ENCODE measurements around the gene CAB39L.

Gene CAB39L

GRCh38 chr13:49444524-49445395, 896 bp upstream of the CAB39L start:
- DNase-seq, result peak; percentile 87
- in situ Hi-C loops (cut with MboI; ENCODE audit: low pct_unique_long_range_greater_than_20kb, low sequenced_read_pairs), result no loop called here

GRCh38 chr13:49443357-49443703, 534 bp downstream of the CAB39L start:
- in situ Hi-C loops (cut with MboI; ENCODE audit: low pct_unique_long_range_greater_than_20kb, low sequenced_read_pairs), result no loop called here
- DNase-seq, result no peak

GRCh38 chr13:49441846-49442245, 2.0 kb downstream of the CAB39L start:
- in situ Hi-C loops (cut with MboI; ENCODE audit: low pct_unique_long_range_greater_than_20kb, low sequenced_read_pairs), result no loop called here
- no peak for DNase-seq

GRCh38 chr13:49441312-49441711, 2.6 kb downstream of the CAB39L start:
- no peak for DNase-seq
- in situ Hi-C loops (cut with MboI; ENCODE audit: low pct_unique_long_range_greater_than_20kb, low sequenced_read_pairs), result no loop called here

- no peak for DNase-seq
- in situ Hi-C loops (cut with MboI; ENCODE audit: low pct_unique_long_range_greater_than_20kb, low sequenced_read_pairs), result no loop called here
These were observed 4.3 kb downstream of the CAB39L start for GRCh38 chr13:49439609-49440008.

GRCh38 chr13:49437705-49438104, 6.2 kb downstream of the CAB39L start:
- in situ Hi-C loops (cut with MboI; ENCODE audit: low pct_unique_long_range_greater_than_20kb, low sequenced_read_pairs), result no loop called here
- no peak for DNase-seq

GRCh38 chr13:49436890-49437289, 7.0 kb downstream of the CAB39L start:
- in situ Hi-C loops (cut with MboI; ENCODE audit: low pct_unique_long_range_greater_than_20kb, low sequenced_read_pairs), result no loop called here
- peak; percentile 34 for DNase-seq

GRCh38 chr13:49435992-49436391, 7.9 kb downstream of the CAB39L start:
- in situ Hi-C loops (cut with MboI; ENCODE audit: low pct_unique_long_range_greater_than_20kb, low sequenced_read_pairs), result no loop called here
- no peak for DNase-seq

GRCh38 chr13:49429121-49429520, 14.7 kb downstream of the CAB39L start:
- in situ Hi-C loops (cut with MboI; ENCODE audit: low pct_unique_long_range_greater_than_20kb, low sequenced_read_pairs), result no loop called here
- DNase-seq, result no peak

- in situ Hi-C loops (cut with MboI; ENCODE audit: low pct_unique_long_range_greater_than_20kb, low sequenced_read_pairs), result no loop called here
- peak; percentile 73 for DNase-seq
These were observed 15.7 kb downstream of the CAB39L start for GRCh38 chr13:49428041-49428763.

- in situ Hi-C loops (cut with MboI; ENCODE audit: low pct_unique_long_range_greater_than_20kb, low sequenced_read_pairs), result no loop called here
- peak; percentile 54 for DNase-seq
These were observed 19.8 kb downstream of the CAB39L start for GRCh38 chr13:49424011-49424560.

GRCh38 chr13:49421391-49421790, 22.5 kb downstream of the CAB39L start:
- in situ Hi-C loops (cut with MboI; ENCODE audit: low pct_unique_long_range_greater_than_20kb, low sequenced_read_pairs), result no loop called here
- DNase-seq, result peak; percentile 35

GRCh38 chr13:49419276-49419675, 24.6 kb downstream of the CAB39L start:
- no peak for DNase-seq
- in situ Hi-C loops (cut with MboI; ENCODE audit: low pct_unique_long_range_greater_than_20kb, low sequenced_read_pairs), result no loop called here

- in situ Hi-C loops (cut with MboI; ENCODE audit: low pct_unique_long_range_greater_than_20kb, low sequenced_read_pairs), result no loop called here
- peak; percentile 62 for DNase-seq
These were observed 25.7 kb downstream of the CAB39L start for GRCh38 chr13:49418206-49418605.

GRCh38 chr13:49417161-49417560, 26.7 kb downstream of the CAB39L start:
- in situ Hi-C loops (cut with MboI; ENCODE audit: low pct_unique_long_range_greater_than_20kb, low sequenced_read_pairs), result no loop called here
- DNase-seq, result no peak

GRCh38 chr13:49412749-49413148, 31.1 kb downstream of the CAB39L start:
- in situ Hi-C loops (cut with MboI; ENCODE audit: low pct_unique_long_range_greater_than_20kb, low sequenced_read_pairs), result no loop called here
- DNase-seq, result no peak

GRCh38 chr13:49411353-49411752, 32.5 kb downstream of the CAB39L start:
- no peak for DNase-seq

GRCh38 chr13:49410477-49410876, 33.4 kb downstream of the CAB39L start:
- in situ Hi-C loops (cut with MboI; ENCODE audit: low pct_unique_long_range_greater_than_20kb, low sequenced_read_pairs), result no loop called here

More at GRCh38 chr13:49411353-49411752, 32.5 kb downstream of the CAB39L start:
- in situ Hi-C loops (cut with MboI; ENCODE audit: low pct_unique_long_range_greater_than_20kb, low sequenced_read_pairs), result no loop called here

GRCh38 chr13:49410006-49410405, 33.9 kb downstream of the CAB39L start:
- DNase-seq, result no peak
- in situ Hi-C loops (cut with MboI; ENCODE audit: low pct_unique_long_range_greater_than_20kb, low sequenced_read_pairs), result no loop called here

More at GRCh38 chr13:49410477-49410876, 33.4 kb downstream of the CAB39L start:
- no peak for DNase-seq

- DNase-seq, result no peak
- in situ Hi-C loops (cut with MboI; ENCODE audit: low pct_unique_long_range_greater_than_20kb, low sequenced_read_pairs), result no loop called here
These were observed 34.9 kb downstream of the CAB39L start for GRCh38 chr13:49409008-49409407.

All from KBM-7 (cell line).